SK-N-SH (cell line): ENCODE results near the gene PIGN. TPM values are rescaled to one million over a fixed set of nuclear protein-coding genes. Genes with fewer than 3 reads are reported as not detected.

Experiments
- CTCF ChIA-PET: fragments of 300-600, 350-600 bp; formaldehyde crosslinking; extraction: SDS; loops from one replicate; lab custom pipeline; 2021; lab: Yijun Ruan, JAX
- POLR2A ChIA-PET: fragments of 350-600 bp; sonication (Branson Sonifier 250); formaldehyde crosslinking; extraction: SDS; loops from one replicate; lab custom pipeline; 2020; ENCODE audit warnings: antibody characterized with exemption, inconsistent platforms; lab: Yijun Ruan, JAX
- DNase-seq: peaks from one replicate; pipeline ENCODE4 v3.0.0; 2012
- H2AFZ ChIP-seq: fragments of 200-600 bp; sonication (generic); 2 replicates; pipeline ENCODE4 v1.8.1; 2016; ENCODE audit warnings: antibody characterized with exemption, mild to moderate bottlenecking, low read depth
- H3F3A ChIP-seq: fragments of 200-600 bp; sonication (generic); replicated peaks from 2 replicates; pipeline ENCODE3; 2016; ENCODE audit warnings: antibody characterized with exemption, mild to moderate bottlenecking; ENCODE audit not compliant: insufficient read depth
- H3K27ac ChIP-seq, 2 experiments: fragments of 200-500 bp in 1 of 2; fragments of 200-600 bp in 1 of 2; sonication (Bioruptor generic) in 1 of 2; sonication (generic), shearing (Covaris generic) in 1 of 2; 2 replicates each; pipeline versions ENCODE4 v1.5.1 to v1.6.1; 2014 to 2016; ENCODE audit warnings: low read depth in 2 of 2, inconsistent platforms in 1 of 2, low read length in 1 of 2, mild to moderate bottlenecking in 1 of 2, mixed read lengths in 1 of 2
- H3K27me3 ChIP-seq: fragments of 200-600 bp; sonication (generic), shearing (Covaris generic); 2 replicates; pipeline ENCODE4 v1.6.1; 2016; ENCODE audit warnings: mixed run types; ENCODE audit not compliant: insufficient read depth
- H3K36me3 ChIP-seq, 2 experiments: fragments of 200-500 bp in 1 of 2; fragments of 200-600 bp in 1 of 2; sonication (Bioruptor generic) in 1 of 2; sonication (generic) in 1 of 2; replicated peaks in 1 of 2; 2 replicates each; pipeline versions ENCODE3 to v1.5.1; 2014 to 2016; ENCODE audit warnings: low read length in 1 of 2, mild to moderate bottlenecking in 1 of 2; ENCODE audit not compliant: insufficient read depth in 2 of 2, control insufficient read depth in 1 of 2
- H3K4me1 ChIP-seq, 2 experiments: fragments of 200-500 bp in 1 of 2; fragments of 200-600 bp in 1 of 2; sonication (Bioruptor generic) in 1 of 2; sonication (generic), shearing (Covaris generic) in 1 of 2; 2 replicates each; pipeline versions ENCODE4 v1.5.1 to v1.6.1; 2014 to 2016; ENCODE audit warnings: low read depth in 1 of 2, low read length in 1 of 2, mixed run types in 1 of 2; ENCODE audit not compliant: insufficient read depth in 2 of 2, control insufficient read depth in 1 of 2
- H3K4me2 ChIP-seq: fragments of 200-600 bp; sonication (generic), shearing (Covaris generic); 2 replicates; pipeline ENCODE4 v1.6.1; 2017; ENCODE audit warnings: mixed run types
- H3K4me3 ChIP-seq, 2 experiments: fragments of 200-500 bp in 1 of 2; fragments of 200-600 bp in 1 of 2; sonication (Bioruptor generic) in 1 of 2; sonication (generic), shearing (Covaris generic) in 1 of 2; 2 replicates each; pipeline versions ENCODE4 v1.5.1 to v1.8.1; 2014 to 2016; ENCODE audit warnings: low read depth in 2 of 2, inconsistent platforms in 1 of 2, low read length in 1 of 2, mild to moderate bottlenecking in 1 of 2, mixed read lengths in 1 of 2, moderate library complexity in 1 of 2
- H3K79me2 ChIP-seq: fragments of 200-600 bp; sonication (generic); 2 replicates; pipeline ENCODE4 v1.8.1; 2017; ENCODE audit warnings: mild to moderate bottlenecking; ENCODE audit not compliant: insufficient read depth
- H3K9ac ChIP-seq: fragments of 200-600 bp; sonication (generic); 2 replicates; pipeline ENCODE4 v1.6.1; 2017; ENCODE audit warnings: mixed run types
- H3K9me2 ChIP-seq: fragments of 200-600 bp; sonication (generic); 2 replicates; pipeline ENCODE4 v1.6.1; 2017; ENCODE audit warnings: mixed run types
- H3K9me3 ChIP-seq: fragments of 200-600 bp; sonication (generic); 2 replicates; pipeline ENCODE4 v1.6.1; 2017; ENCODE audit warnings: mixed run types, mild to moderate bottlenecking, moderate library complexity
- H4K20me1 ChIP-seq: fragments of 200-600 bp; sonication (generic); 2 replicates; pipeline ENCODE4 v1.6.1; 2017; ENCODE audit warnings: mild to moderate bottlenecking, mixed run types; ENCODE audit not compliant: insufficient read depth
- EP300 ChIP-seq, 2 experiments: IDR thresholded peaks; 2 replicates each; pipeline versions ENCODE4 v1.4.0 to v1.6.1; 2012; ENCODE audit warnings: borderline replicate concordance in 1 of 2, low read depth in 1 of 2, low read length in 1 of 2
- EZH2phosphoT487 ChIP-seq: fragments of 200-600 bp; sonication (generic); IDR thresholded peaks from 2 replicates; pipeline ENCODE4 v1.6.1; 2017; ENCODE audit warnings: low read depth, mixed run types, mild to moderate bottlenecking, antibody characterized with exemption, moderate library complexity, borderline replicate concordance
- FOSL2 ChIP-seq: IDR thresholded peaks from 2 replicates; pipeline ENCODE4 v1.4.0; 2012; ENCODE audit warnings: low read depth, mild to moderate bottlenecking, moderate library complexity, borderline replicate concordance
- FOXJ3 ChIP-seq: sonication (generic); formaldehyde crosslinking; IDR thresholded peaks from 2 replicates; pipeline ENCODE4 v1.5.1; 2020; ENCODE audit warnings: mild to moderate bottlenecking, missing genetic modification reagents
- FOXM1 ChIP-seq: IDR thresholded peaks from 2 replicates; pipeline ENCODE4 v1.4.0; 2012; ENCODE audit warnings: low read depth, mild to moderate bottlenecking
- JUND ChIP-seq: IDR thresholded peaks from 2 replicates; pipeline ENCODE4 v1.4.0; 2012
- MEF2A ChIP-seq: IDR thresholded peaks from 2 replicates; pipeline ENCODE4 v1.4.0; 2012; ENCODE audit warnings: low read depth, borderline replicate concordance
- NRF1 ChIP-seq: IDR thresholded peaks from 2 replicates; pipeline ENCODE4 v1.6.1; 2012; ENCODE audit warnings: low read depth, mild to moderate bottlenecking, low read length
- RCOR1 ChIP-seq: fragments of 150-350 bp; IDR thresholded peaks from 2 replicates; pipeline ENCODE4 v1.6.1; 2017; ENCODE audit warnings: antibody characterized with exemption, low read length
- RFX5 ChIP-seq: IDR thresholded peaks from 2 replicates; pipeline ENCODE4 v1.6.1; 2012; ENCODE audit warnings: mild to moderate bottlenecking, improper control_type of control experiment, low read length
- RXRA ChIP-seq: IDR thresholded peaks from 2 replicates; pipeline ENCODE4 v1.4.0; 2012; ENCODE audit warnings: low read depth, mild to moderate bottlenecking, borderline replicate concordance
- SIN3A ChIP-seq: IDR thresholded peaks from 2 replicates; pipeline ENCODE4 v1.6.1; 2012; ENCODE audit warnings: low read depth, mild to moderate bottlenecking, low read length, moderate library complexity, borderline replicate concordance
- SMC3 ChIP-seq: IDR thresholded peaks from 2 replicates; pipeline ENCODE4 v1.6.1; 2012; ENCODE audit warnings: low read depth, low read length, improper control_type of control experiment
- TEAD4 ChIP-seq: IDR thresholded peaks from 2 replicates; pipeline ENCODE4 v1.4.0; 2012; ENCODE audit warnings: mild to moderate bottlenecking, borderline replicate concordance; ENCODE audit not compliant: insufficient read depth
- WGBS: methylation state at CpG from one replicate; pipeline ENCODE4 v1.1.6; 2017; ENCODE audit warnings: low lambda C conversion rate; 5-methylcytosine and 5-hydroxymethylcytosine counted together
- polyA plus RNA-seq, 3 experiments: library from polyadenylated mRNA; depleted of rRNA; stranded (reverse); fragments of >200 nt; gene quantifications; 2 replicates each; pipeline ENCODE4 v1.2.3, GENCODE V29; 2012
- TF ChIP-seq, protein P1 (sequence below): IDR thresholded peaks from 2 replicates; pipeline ENCODE4 v1.4.0; 2012; ENCODE audit warnings: low read depth, borderline replicate concordance
- TF ChIP-seq, protein P2 (sequence below): IDR thresholded peaks from 2 replicates; pipeline ENCODE4 v1.4.0; 2012; ENCODE audit warnings: low read depth, borderline replicate concordance
- TF ChIP-seq, protein P3 (sequence below): IDR thresholded peaks from 2 replicates; pipeline ENCODE4 v1.4.0; 2012; ENCODE audit warnings: low read depth
- TF ChIP-seq, protein P4 (sequence below): fragments of 150-350 bp; IDR thresholded peaks from 2 replicates; pipeline ENCODE4 v1.6.1; 2017; ENCODE audit warnings: antibody characterized with exemption, low read length, low read depth, borderline replicate concordance
- TF ChIP-seq, protein P5 (sequence below): IDR thresholded peaks from 2 replicates; pipeline ENCODE4 v1.6.1; 2012; ENCODE audit warnings: mild to moderate bottlenecking, low read depth, low read length, moderate library complexity

The PIGN gene
- polyA plus RNA-seq, 1 of the 3 experiments (the other 2 are of a cell fraction) = 6.1 TPM

DNA sequence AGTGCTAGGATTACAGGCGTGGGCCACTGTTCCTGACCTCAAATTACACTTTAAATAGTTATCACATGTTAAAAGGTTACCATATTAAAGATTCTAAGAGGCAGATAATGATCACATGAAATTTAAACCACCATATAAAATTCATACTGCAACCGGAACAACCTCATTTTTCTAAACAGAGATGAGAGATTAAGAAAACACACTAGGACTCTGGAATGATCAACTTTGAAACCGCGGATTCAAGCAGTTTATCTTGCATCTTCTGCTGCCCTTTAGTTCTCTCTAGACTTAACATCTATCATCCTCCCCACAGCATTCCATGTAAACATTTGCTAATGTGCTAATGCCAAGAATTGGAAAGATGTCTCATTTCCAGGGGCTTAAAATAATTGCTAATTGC is 115.8 kb downstream of the PIGN start:
- H3K4me3 ChIP-seq = no peak overlapping the region
- H3K4me1 ChIP-seq = no peaks in the 10 kb centered on the region
- ChIA-PET POLR2A (no interaction called here), CTCF (no interaction called here)
- H3K4me2 ChIP-seq = no peak overlapping the region
- H3K9ac ChIP-seq = no peak overlapping the region
- DNase-seq = no peak
- H3K36me3 ChIP-seq = peaks cover 0 to under 1% of the 10 kb centered on the region in 2 experiments
- no peaks in the 10 kb centered on the region for H3K27me3 ChIP-seq
- no peak overlapping the region for H2AFZ ChIP-seq
- H3F3A ChIP-seq = peaks cover 2% of the 10 kb centered on the region
- H3K79me2 ChIP-seq = no peaks in the 10 kb centered on the region
- no peaks in the 10 kb centered on the region for H4K20me1 ChIP-seq
- 93% methylated on average over 4 of the region's 4 CpGs for WGBS
- H3K9me2 ChIP-seq = no peaks in the 10 kb centered on the region
- TF ChIP-seq RCOR1 (no peak), FOXM1 (no peak), NRF1 (no peak), EP300 (IDR thresholded peaks at IDR 0.05; ENCODE audit: borderline replicate concordance in 1 of 2, low read depth in 1 of 2, low read length in 1 of 2) (no peak), JUND (no peak), RFX5 (no peak), FOSL2 (no peak), FOXJ3 (CRISPR knock-in tag) (no peak), RXRA (no peak), TEAD4 (no peak), SMC3 (no peak), EZH2phosphoT487 (no peak), SIN3A (no peak), MEF2A (no peak)
- TF ChIP-seq, protein P1, sequence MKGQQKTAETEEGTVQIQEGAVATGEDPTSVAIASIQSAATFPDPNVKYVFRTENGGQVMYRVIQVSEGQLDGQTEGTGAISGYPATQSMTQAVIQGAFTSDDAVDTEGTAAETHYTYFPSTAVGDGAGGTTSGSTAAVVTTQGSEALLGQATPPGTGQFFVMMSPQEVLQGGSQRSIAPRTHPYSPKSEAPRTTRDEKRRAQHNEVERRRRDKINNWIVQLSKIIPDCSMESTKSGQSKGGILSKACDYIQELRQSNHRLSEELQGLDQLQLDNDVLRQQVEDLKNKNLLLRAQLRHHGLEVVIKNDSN = no peak
- TF ChIP-seq, protein P2, sequence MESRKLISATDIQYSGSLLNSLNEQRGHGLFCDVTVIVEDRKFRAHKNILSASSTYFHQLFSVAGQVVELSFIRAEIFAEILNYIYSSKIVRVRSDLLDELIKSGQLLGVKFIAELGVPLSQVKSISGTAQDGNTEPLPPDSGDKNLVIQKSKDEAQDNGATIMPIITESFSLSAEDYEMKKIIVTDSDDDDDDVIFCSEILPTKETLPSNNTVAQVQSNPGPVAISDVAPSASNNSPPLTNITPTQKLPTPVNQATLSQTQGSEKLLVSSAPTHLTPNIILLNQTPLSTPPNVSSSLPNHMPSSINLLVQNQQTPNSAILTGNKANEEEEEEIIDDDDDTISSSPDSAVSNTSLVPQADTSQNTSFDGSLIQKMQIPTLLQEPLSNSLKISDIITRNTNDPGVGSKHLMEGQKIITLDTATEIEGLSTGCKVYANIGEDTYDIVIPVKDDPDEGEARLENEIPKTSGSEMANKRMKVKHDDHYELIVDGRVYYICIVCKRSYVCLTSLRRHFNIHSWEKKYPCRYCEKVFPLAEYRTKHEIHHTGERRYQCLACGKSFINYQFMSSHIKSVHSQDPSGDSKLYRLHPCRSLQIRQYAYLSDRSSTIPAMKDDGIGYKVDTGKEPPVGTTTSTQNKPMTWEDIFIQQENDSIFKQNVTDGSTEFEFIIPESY = no peak
- TF ChIP-seq, protein P3, sequence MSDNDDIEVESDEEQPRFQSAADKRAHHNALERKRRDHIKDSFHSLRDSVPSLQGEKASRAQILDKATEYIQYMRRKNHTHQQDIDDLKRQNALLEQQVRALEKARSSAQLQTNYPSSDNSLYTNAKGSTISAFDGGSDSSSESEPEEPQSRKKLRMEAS = no peak
- TF ChIP-seq, protein P4, sequence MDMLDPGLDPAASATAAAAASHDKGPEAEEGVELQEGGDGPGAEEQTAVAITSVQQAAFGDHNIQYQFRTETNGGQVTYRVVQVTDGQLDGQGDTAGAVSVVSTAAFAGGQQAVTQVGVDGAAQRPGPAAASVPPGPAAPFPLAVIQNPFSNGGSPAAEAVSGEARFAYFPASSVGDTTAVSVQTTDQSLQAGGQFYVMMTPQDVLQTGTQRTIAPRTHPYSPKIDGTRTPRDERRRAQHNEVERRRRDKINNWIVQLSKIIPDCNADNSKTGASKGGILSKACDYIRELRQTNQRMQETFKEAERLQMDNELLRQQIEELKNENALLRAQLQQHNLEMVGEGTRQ = no peak
- TF ChIP-seq, protein P5, sequence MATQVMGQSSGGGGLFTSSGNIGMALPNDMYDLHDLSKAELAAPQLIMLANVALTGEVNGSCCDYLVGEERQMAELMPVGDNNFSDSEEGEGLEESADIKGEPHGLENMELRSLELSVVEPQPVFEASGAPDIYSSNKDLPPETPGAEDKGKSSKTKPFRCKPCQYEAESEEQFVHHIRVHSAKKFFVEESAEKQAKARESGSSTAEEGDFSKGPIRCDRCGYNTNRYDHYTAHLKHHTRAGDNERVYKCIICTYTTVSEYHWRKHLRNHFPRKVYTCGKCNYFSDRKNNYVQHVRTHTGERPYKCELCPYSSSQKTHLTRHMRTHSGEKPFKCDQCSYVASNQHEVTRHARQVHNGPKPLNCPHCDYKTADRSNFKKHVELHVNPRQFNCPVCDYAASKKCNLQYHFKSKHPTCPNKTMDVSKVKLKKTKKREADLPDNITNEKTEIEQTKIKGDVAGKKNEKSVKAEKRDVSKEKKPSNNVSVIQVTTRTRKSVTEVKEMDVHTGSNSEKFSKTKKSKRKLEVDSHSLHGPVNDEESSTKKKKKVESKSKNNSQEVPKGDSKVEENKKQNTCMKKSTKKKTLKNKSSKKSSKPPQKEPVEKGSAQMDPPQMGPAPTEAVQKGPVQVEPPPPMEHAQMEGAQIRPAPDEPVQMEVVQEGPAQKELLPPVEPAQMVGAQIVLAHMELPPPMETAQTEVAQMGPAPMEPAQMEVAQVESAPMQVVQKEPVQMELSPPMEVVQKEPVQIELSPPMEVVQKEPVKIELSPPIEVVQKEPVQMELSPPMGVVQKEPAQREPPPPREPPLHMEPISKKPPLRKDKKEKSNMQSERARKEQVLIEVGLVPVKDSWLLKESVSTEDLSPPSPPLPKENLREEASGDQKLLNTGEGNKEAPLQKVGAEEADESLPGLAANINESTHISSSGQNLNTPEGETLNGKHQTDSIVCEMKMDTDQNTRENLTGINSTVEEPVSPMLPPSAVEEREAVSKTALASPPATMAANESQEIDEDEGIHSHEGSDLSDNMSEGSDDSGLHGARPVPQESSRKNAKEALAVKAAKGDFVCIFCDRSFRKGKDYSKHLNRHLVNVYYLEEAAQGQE = no peak
- H3K27ac ChIP-seq = no peak overlapping the region
- H3K9me3 ChIP-seq = no peaks in the 10 kb centered on the region
